Uterus (tissue), 2 donors: ENCODE results near the gene CPNE7.

Source experiments
- POLR2A ChIP-seq, 2 donors: fragments of 450-650 bp; IDR thresholded peaks; one replicate each; pipeline ENCODE4 v1.6.1; 2016; ENCODE audit warnings: antibody characterized with exemption in 2 of 2, mild to moderate bottlenecking in 1 of 2, moderate library complexity in 1 of 2
- TF ChIP-seq, protein P1 (sequence below), 4 experiments: fragments of 200-600 bp in 2 of 4; fragments of 450-650 bp in 2 of 4; sonication (generic) in 2 of 4; IDR thresholded peaks; one replicate each; pipeline ENCODE4 v1.5.1; 2016 to 2019; ENCODE audit warnings: antibody characterized with exemption in 4 of 4, mild to moderate bottlenecking in 2 of 4, moderate library complexity in 1 of 4

- TF ChIP-seq, protein P1, sequence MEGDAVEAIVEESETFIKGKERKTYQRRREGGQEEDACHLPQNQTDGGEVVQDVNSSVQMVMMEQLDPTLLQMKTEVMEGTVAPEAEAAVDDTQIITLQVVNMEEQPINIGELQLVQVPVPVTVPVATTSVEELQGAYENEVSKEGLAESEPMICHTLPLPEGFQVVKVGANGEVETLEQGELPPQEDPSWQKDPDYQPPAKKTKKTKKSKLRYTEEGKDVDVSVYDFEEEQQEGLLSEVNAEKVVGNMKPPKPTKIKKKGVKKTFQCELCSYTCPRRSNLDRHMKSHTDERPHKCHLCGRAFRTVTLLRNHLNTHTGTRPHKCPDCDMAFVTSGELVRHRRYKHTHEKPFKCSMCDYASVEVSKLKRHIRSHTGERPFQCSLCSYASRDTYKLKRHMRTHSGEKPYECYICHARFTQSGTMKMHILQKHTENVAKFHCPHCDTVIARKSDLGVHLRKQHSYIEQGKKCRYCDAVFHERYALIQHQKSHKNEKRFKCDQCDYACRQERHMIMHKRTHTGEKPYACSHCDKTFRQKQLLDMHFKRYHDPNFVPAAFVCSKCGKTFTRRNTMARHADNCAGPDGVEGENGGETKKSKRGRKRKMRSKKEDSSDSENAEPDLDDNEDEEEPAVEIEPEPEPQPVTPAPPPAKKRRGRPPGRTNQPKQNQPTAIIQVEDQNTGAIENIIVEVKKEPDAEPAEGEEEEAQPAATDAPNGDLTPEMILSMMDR (IDR thresholded peaks at IDR 0.05) = no peak
- TF ChIP-seq POLR2A (IDR thresholded peaks at IDR 0.05) = no peak
These were observed 30.9 kb upstream of the CPNE7 start for GRCh38 chr16:89544713-89545043.
